Raji (cell line): ENCODE measurements around the gene NTN1.

Experiments used
- POLR2A ChIP-seq: IDR thresholded peaks from 2 replicates; pipeline ENCODE4 v1.6.1; 2011; ENCODE audit warnings: low read depth, low read length, control low read depth; ENCODE audit not compliant: insufficient read depth

The NTN1 gene

GRCh38 chr17:9023392-9024218 is 2.3 kb downstream of the NTN1 start:
- TF ChIP-seq POLR2A, result no peak

GRCh38 chr17:9024497-9024896 is 3.2 kb downstream of the NTN1 start:
- TF ChIP-seq POLR2A, result no peak

- TF ChIP-seq POLR2A, result no peak
Measured at GRCh38 chr17:9026741-9027140, 5.4 kb downstream of the NTN1 start.

- TF ChIP-seq POLR2A, result no peak
Measured at GRCh38 chr17:9028202-9028987, 7.1 kb downstream of the NTN1 start.

- no peak for TF ChIP-seq POLR2A
Measured at GRCh38 chr17:9028988-9029570, 7.8 kb downstream of the NTN1 start.

GRCh38 chr17:9032151-9032550 is 10.8 kb downstream of the NTN1 start:
- TF ChIP-seq POLR2A, result no peak

- TF ChIP-seq POLR2A, result no peak
Measured at GRCh38 chr17:9032583-9032982, 11.3 kb downstream of the NTN1 start.

- no peak for TF ChIP-seq POLR2A
Measured at GRCh38 chr17:9035249-9035648, 13.9 kb downstream of the NTN1 start.

GRCh38 chr17:9036336-9036735 is 15.0 kb downstream of the NTN1 start:
- no peak for TF ChIP-seq POLR2A

- TF ChIP-seq POLR2A, result no peak
Measured at GRCh38 chr17:9037736-9038135, 16.4 kb downstream of the NTN1 start.

GRCh38 chr17:9038380-9038779 is 17.1 kb downstream of the NTN1 start:
- no peak for TF ChIP-seq POLR2A

GRCh38 chr17:9044772-9045463 is 23.6 kb downstream of the NTN1 start:
- no peak for TF ChIP-seq POLR2A

- no peak for TF ChIP-seq POLR2A
Measured at GRCh38 chr17:9050801-9051401, 29.6 kb downstream of the NTN1 start.

GRCh38 chr17:9051561-9051960 is 30.3 kb downstream of the NTN1 start:
- no peak for TF ChIP-seq POLR2A

GRCh38 chr17:9052921-9053320 is 31.6 kb downstream of the NTN1 start:
- no peak for TF ChIP-seq POLR2A

- no peak for TF ChIP-seq POLR2A
Measured at GRCh38 chr17:9053406-9053805, 32.1 kb downstream of the NTN1 start.
